ENCODE results near the gene C19orf38. TPM values are rescaled to one million over a fixed set of nuclear protein-coding genes. Genes with fewer than 3 reads are reported as not detected.

Gene C19orf38
- total RNA-seq, 1 experiment from 2014 or later, result not detected

DNA sequence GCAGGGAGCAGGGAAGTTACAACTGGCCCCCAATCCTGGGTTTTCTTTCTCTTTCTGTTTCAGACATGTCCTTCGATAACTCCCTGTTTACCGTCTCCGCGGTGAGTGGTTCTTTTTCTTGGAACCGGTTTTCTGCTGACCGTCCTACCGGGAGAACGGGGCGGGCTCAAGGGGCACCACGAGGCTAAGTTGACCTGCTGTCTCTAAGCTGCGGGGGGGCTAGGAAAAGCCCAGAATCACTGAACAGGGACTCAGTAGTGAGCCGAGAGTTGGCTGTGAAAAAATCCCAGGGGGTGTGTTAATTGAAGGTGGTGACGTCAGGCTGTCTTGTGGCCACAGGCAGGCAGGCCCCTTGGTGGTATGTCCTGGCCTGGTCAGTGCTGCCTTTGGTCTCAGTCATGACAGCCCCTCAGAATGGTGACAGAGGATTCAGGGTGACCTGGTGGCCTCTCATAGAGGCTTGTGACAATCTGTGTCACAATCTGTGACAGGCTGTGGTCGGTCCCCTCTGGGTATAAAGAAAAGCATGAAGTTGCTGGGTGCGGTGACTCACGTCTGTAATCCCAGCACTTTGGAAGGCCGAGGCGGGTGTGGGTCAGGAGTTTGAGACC is 15.0 kb downstream of the C19orf38 start (continued):
- TF ChIP-seq TEAD4 (CRISPR knock-in tag; IDR thresholded peaks at IDR 0.05), result no peak

DNA sequence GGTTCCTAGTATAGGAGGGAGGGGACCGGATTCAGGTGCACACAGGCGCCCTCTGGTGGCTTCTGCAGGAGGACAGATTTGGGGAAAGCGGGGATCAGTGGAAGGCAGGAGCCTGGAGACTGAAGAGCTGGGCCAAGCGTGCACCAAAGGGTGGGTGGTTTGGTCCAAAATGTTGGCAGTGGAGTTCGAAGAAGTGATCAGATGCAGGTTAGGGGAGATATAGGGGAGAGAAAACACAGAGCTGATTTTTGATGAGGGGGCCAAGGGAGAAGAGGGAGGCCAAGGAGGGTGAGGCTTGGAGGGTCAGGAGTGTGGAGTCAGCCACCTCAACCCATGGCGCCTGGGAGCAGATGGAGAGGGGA is 16.3 kb downstream of the C19orf38 start:
- CTCF ChIA-PET, result interaction anchor here (0.5 to 4.2 kb wide), 67 partner anchors 8 to 802 kb away, joined by 3 to 75 read pairs (median 4); partner anchors contain the start of genes C19orf38, DNM2, PRKCSH and QTRT1
- no peak overlapping the region for H3K27ac Mint-ChIP-seq
- no peaks in the 10 kb centered on the region; the same call in 1 of the 2 replicates for H3K27me3 Mint-ChIP-seq (ENCODE audit: low read depth)
- DNase-seq (ENCODE audit: low spot score), result peak; percentile 91
- H3K36me3 Mint-ChIP-seq, result no peaks in the 10 kb centered on the region
- POLR2A ChIA-PET, result interaction anchor here (0.7 kb wide), 1 partner anchor 148 kb away, joined by 3 read pairs; no protein-coding TSS in a partner anchor
- no peaks in the 10 kb centered on the region for H3K9me3 Mint-ChIP-seq
- ATAC-seq, result peak; percentile 91
- peaks cover 8% of the 10 kb centered on the region for H3K4me1 Mint-ChIP-seq
- TF ChIP-seq, protein P1, sequence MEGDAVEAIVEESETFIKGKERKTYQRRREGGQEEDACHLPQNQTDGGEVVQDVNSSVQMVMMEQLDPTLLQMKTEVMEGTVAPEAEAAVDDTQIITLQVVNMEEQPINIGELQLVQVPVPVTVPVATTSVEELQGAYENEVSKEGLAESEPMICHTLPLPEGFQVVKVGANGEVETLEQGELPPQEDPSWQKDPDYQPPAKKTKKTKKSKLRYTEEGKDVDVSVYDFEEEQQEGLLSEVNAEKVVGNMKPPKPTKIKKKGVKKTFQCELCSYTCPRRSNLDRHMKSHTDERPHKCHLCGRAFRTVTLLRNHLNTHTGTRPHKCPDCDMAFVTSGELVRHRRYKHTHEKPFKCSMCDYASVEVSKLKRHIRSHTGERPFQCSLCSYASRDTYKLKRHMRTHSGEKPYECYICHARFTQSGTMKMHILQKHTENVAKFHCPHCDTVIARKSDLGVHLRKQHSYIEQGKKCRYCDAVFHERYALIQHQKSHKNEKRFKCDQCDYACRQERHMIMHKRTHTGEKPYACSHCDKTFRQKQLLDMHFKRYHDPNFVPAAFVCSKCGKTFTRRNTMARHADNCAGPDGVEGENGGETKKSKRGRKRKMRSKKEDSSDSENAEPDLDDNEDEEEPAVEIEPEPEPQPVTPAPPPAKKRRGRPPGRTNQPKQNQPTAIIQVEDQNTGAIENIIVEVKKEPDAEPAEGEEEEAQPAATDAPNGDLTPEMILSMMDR (IDR thresholded peaks at IDR 0.05), result peak; percentile 83
- TF ChIP-seq, protein P2, sequence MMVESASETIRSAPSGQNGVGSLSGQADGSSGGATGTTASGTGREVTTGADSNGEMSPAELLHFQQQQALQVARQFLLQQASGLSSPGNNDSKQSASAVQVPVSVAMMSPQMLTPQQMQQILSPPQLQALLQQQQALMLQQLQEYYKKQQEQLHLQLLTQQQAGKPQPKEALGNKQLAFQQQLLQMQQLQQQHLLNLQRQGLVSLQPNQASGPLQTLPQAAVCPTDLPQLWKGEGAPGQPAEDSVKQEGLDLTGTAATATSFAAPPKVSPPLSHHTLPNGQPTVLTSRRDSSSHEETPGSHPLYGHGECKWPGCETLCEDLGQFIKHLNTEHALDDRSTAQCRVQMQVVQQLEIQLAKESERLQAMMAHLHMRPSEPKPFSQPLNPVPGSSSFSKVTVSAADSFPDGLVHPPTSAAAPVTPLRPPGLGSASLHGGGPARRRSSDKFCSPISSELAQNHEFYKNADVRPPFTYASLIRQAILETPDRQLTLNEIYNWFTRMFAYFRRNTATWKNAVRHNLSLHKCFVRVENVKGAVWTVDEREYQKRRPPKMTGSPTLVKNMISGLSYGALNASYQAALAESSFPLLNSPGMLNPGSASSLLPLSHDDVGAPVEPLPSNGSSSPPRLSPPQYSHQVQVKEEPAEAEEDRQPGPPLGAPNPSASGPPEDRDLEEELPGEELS (CRISPR knock-in tag; IDR thresholded peaks at IDR 0.05), result no peak
- no peak overlapping the region for H3K4me3 Mint-ChIP-seq

DNA sequence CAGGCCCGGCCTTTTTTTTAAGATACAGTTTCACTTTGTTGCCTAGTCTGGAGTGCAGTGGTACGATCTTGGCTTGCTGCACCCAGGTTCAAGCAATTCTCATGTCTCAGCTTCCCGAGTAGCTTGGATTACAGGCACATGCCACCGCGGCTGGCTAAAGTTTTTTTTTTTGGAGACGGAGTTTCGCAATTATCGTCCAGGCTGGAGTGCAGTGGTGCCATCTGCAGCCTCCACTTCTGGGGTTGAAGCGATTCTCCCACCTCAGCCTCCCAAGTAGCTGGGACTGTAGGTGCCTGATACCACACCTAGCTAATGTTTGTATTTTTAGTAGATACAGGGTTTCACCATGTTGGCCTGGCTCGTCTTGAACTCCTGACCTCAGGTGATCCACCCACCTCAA is 18.3 kb downstream of the C19orf38 start:
- DNase-seq (ENCODE audit: low spot score) (no peak), ATAC-seq (no peak)
- Mint-ChIP-seq H3K4me1 (peaks cover 17% of the 10 kb centered on the region), H3K4me3 (no peak overlapping the region), H3K27me3 (ENCODE audit: low read depth) (no peaks in the 10 kb centered on the region; the same call in 1 of the 2 replicates), H3K36me3 (no peaks in the 10 kb centered on the region), H3K9me3 (no peaks in the 10 kb centered on the region), H3K27ac (no peak overlapping the region)
- CTCF ChIA-PET, result interaction anchor here (0.9 to 6.0 kb wide), 4 partner anchors 8 to 149 kb away, joined by 4 to 75 read pairs (median 37); partner anchors contain the start of gene DNM2
- no peak for TF ChIP-seq MXD4 (CRISPR knock-in tag; IDR thresholded peaks at IDR 0.05; ENCODE audit: borderline replicate concordance)
- TF ChIP-seq, protein P3, sequence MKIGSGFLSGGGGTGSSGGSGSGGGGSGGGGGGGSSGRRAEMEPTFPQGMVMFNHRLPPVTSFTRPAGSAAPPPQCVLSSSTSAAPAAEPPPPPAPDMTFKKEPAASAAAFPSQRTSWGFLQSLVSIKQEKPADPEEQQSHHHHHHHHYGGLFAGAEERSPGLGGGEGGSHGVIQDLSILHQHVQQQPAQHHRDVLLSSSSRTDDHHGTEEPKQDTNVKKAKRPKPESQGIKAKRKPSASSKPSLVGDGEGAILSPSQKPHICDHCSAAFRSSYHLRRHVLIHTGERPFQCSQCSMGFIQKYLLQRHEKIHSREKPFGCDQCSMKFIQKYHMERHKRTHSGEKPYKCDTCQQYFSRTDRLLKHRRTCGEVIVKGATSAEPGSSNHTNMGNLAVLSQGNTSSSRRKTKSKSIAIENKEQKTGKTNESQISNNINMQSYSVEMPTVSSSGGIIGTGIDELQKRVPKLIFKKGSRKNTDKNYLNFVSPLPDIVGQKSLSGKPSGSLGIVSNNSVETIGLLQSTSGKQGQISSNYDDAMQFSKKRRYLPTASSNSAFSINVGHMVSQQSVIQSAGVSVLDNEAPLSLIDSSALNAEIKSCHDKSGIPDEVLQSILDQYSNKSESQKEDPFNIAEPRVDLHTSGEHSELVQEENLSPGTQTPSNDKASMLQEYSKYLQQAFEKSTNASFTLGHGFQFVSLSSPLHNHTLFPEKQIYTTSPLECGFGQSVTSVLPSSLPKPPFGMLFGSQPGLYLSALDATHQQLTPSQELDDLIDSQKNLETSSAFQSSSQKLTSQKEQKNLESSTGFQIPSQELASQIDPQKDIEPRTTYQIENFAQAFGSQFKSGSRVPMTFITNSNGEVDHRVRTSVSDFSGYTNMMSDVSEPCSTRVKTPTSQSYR (CRISPR knock-in tag; IDR thresholded peaks at IDR 0.05), result no peak
- TF ChIP-seq, protein P1 (IDR thresholded peaks at IDR 0.05), result no peak
- no peak for TF ChIP-seq HMGA2 (CRISPR knock-in tag; IDR thresholded peaks at IDR 0.05)
- no peak for TF ChIP-seq CREB1 (CRISPR knock-in tag; IDR thresholded peaks at IDR 0.05)
- POLR2A ChIA-PET, result interaction anchor here (0.7 kb wide), 1 partner anchor 64 kb away, joined by 5 read pairs; no protein-coding TSS in a partner anchor

DNA sequence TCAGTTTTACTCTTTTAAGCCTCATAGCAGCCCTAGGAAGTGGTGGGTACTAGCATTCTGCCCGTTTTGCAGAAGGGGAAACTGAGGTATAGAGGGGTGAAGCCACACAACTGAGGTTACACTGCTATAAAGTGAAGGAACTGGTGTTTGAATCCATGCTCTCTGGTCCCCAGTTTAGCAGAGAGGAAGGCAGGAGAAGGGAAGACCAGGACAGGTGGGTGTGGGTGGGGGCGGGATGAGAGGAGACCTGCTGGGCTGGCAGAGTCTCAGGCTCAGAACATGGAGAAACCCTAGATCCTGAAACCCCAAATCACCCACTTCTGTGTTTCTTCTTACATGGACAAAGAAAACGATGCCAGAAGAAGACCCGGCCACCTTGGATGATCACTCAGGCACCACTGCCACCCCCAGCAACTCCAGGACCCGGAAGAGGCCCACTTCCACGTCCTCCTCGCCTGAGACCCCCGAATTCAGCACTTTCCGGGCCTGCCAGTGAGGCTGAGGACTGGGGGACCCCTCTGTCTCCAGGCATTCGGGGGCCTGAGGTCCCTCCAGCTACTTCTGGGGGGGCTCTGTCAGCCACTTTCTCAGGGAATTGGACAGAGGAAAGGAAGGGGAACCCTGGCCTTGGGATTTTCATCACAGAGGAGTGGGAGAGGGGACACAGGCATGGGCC is 20.8 kb downstream of the C19orf38 start:
- no peaks in the 10 kb centered on the region; the same call in 1 of the 2 replicates for H3K27me3 Mint-ChIP-seq (ENCODE audit: low read depth)
- H3K4me3 Mint-ChIP-seq, result no peak overlapping the region
- DNase-seq (ENCODE audit: low spot score) (no peak), ATAC-seq (no peak)
- ChIA-PET CTCF (interaction anchor here (6.0 kb wide), 1 partner anchor 11 kb away, joined by 70 read pairs; no protein-coding TSS in a partner anchor), POLR2A (no interaction called here)
- peaks cover 28% of the 10 kb centered on the region for H3K4me1 Mint-ChIP-seq
- 0 out of 2 replicates have a peak, but pooled peaks cover 2% of the 10 kb centered on the region for H3K36me3 Mint-ChIP-seq
- no peak for TF ChIP-seq ZNF121 (CRISPR knock-in tag; IDR thresholded peaks at IDR 0.05)
- H3K27ac Mint-ChIP-seq, result no peak overlapping the region
- H3K9me3 Mint-ChIP-seq, result no peaks in the 10 kb centered on the region

Measured in WTC11 (cell line).